Thoracic aorta (tissue), 2 donors: Measurements from ENCODE around the gene CACNA1H. TPM values are rescaled to one million over a fixed set of nuclear protein-coding genes. Genes with fewer than 3 reads are reported as not detected.
"Not testable (repeated sequence)": the region's sequence is repeated elsewhere in the genome, so short reads cannot be mapped to it uniquely, and the experiment has no call there.

Experiments
- ATAC-seq: fragments of 150-250 bp; one replicate; pipeline ENCODE4 v1.8.0; 2017; ENCODE audit warnings: low read depth; ENCODE audit not compliant: insufficient number of reproducible peaks, low FRiP score
- DNase-seq: peaks from one replicate; pipeline ENCODE4 v3.0.0-alpha.2; 2020; ENCODE audit warnings: low spot score
- H3K27ac ChIP-seq, 2 donors: fragments of 200-600 bp; sonication (generic); 1 replicate in 1 of 2; 2 replicates in 1 of 2; pipeline ENCODE4 v1.5.1; 2016; ENCODE audit warnings: mild to moderate bottlenecking in 2 of 2, moderate library complexity in 2 of 2
- H3K27me3 ChIP-seq: fragments of 200-600 bp; sonication (generic); replicated peaks from 2 replicates; pipeline ENCODE4 v1.6.0; 2016; ENCODE audit warnings: mild to moderate bottlenecking; ENCODE audit not compliant: insufficient read depth
- H3K36me3 ChIP-seq: fragments of 200-600 bp; sonication (generic); one replicate; pipeline ENCODE4 v1.5.1; 2016
- H3K4me1 ChIP-seq, 2 donors: fragments of 200-600 bp; sonication (generic); 1 replicate in 1 of 2; 2 replicates in 1 of 2; pipeline versions ENCODE4 v1.5.1 to v1.6.0; 2016; ENCODE audit warnings: low read depth in 2 of 2, mild to moderate bottlenecking in 1 of 2; ENCODE audit not compliant: control insufficient read depth in 1 of 2
- H3K4me3 ChIP-seq: fragments of 200-600 bp; sonication (generic); 2 replicates; pipeline ENCODE4 v1.5.1; 2016; ENCODE audit warnings: mild to moderate bottlenecking
- H3K9me3 ChIP-seq: fragments of 200-600 bp; sonication (generic); 2 replicates; pipeline ENCODE4 v1.5.1; 2016
- total RNA-seq, 2 donors: library from RNA; depleted of rRNA; stranded (reverse); fragments of >200 nt; gene quantifications; one replicate each; pipeline versions ENCODE4 v1.1.0 to v1.2.3, GENCODE V29; 2016
- TF ChIP-seq, protein P1 (sequence below): fragments of 200-600 bp; sonication (generic); IDR thresholded peaks from one replicate; pipeline ENCODE4 v1.5.1; 2019; ENCODE audit warnings: antibody characterized with exemption

The CACNA1H gene
- total RNA-seq, 2 donors from 2014 or later: 14.7 to 33.0 TPM

GRCh38 chr16:1231301-1231700 lies 78.4 kb downstream of the CACNA1H start:
- H3K36me3 ChIP-seq, H3K27ac ChIP-seq, H3K4me3 ChIP-seq, H3K27me3 ChIP-seq, ATAC-seq, DNase-seq, H3K4me1 ChIP-seq, H3K9me3 ChIP-seq: not testable (repeated sequence)

- H3K27me3 ChIP-seq, H3K27ac ChIP-seq, H3K4me1 ChIP-seq, H3K9me3 ChIP-seq, ATAC-seq, H3K36me3 ChIP-seq, H3K4me3 ChIP-seq, DNase-seq: not testable (repeated sequence)
Measured at GRCh38 chr16:1232049-1232748, 79.3 kb downstream of the CACNA1H start.

DNA sequence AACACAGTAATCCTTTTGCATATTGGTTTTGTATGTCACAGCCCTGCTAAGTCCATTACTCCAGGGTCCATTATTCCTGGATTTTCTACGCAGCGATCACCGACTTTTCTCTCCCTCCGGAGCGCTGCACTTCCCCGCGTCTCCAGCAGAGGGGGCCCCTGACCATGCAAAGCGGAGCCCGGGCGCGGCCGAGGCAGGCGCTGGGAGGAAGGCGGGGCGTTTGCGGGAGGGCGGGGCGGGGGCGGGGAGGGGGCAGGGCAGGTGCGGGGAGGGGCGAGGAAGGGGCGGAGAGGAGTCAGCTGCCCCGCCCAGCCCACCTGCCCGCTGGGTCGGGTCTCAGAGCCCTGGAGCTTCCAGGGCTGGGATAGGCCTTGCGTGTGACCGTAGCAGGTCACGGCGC lies 83.8 kb downstream of the CACNA1H start:
- not testable (repeated sequence) for DNase-seq, H3K27me3 ChIP-seq, H3K4me1 ChIP-seq, H3K27ac ChIP-seq, ATAC-seq, H3K9me3 ChIP-seq, H3K4me3 ChIP-seq, H3K36me3 ChIP-seq

- H3K27me3 ChIP-seq: no peaks in the 10 kb centered on the region
- no peak for DNase-seq
- TF ChIP-seq, protein P1, sequence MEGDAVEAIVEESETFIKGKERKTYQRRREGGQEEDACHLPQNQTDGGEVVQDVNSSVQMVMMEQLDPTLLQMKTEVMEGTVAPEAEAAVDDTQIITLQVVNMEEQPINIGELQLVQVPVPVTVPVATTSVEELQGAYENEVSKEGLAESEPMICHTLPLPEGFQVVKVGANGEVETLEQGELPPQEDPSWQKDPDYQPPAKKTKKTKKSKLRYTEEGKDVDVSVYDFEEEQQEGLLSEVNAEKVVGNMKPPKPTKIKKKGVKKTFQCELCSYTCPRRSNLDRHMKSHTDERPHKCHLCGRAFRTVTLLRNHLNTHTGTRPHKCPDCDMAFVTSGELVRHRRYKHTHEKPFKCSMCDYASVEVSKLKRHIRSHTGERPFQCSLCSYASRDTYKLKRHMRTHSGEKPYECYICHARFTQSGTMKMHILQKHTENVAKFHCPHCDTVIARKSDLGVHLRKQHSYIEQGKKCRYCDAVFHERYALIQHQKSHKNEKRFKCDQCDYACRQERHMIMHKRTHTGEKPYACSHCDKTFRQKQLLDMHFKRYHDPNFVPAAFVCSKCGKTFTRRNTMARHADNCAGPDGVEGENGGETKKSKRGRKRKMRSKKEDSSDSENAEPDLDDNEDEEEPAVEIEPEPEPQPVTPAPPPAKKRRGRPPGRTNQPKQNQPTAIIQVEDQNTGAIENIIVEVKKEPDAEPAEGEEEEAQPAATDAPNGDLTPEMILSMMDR: no peak
- H3K4me3 ChIP-seq: no peak overlapping the region
- no peaks in the 10 kb centered on the region for H3K4me1 ChIP-seq
- H3K27ac ChIP-seq: no peak overlapping the region
- H3K36me3 ChIP-seq: no peaks in the 10 kb centered on the region
- ATAC-seq: no peak
- no peaks in the 10 kb centered on the region for H3K9me3 ChIP-seq
Measured at GRCh38 chr16:1237990-1238389, 85.1 kb downstream of the CACNA1H start.

GRCh38 chr16:1238909-1239308 lies 86.0 kb downstream of the CACNA1H start:
- not testable (repeated sequence) for H3K36me3 ChIP-seq, H3K4me3 ChIP-seq, H3K9me3 ChIP-seq, H3K27me3 ChIP-seq, H3K4me1 ChIP-seq, H3K27ac ChIP-seq, ATAC-seq, DNase-seq

GRCh38 chr16:1239575-1239974 lies 86.7 kb downstream of the CACNA1H start:
- H3K4me1 ChIP-seq, H3K4me3 ChIP-seq, H3K27ac ChIP-seq, H3K27me3 ChIP-seq, H3K36me3 ChIP-seq, ATAC-seq, DNase-seq, H3K9me3 ChIP-seq: not testable (repeated sequence)

DNA sequence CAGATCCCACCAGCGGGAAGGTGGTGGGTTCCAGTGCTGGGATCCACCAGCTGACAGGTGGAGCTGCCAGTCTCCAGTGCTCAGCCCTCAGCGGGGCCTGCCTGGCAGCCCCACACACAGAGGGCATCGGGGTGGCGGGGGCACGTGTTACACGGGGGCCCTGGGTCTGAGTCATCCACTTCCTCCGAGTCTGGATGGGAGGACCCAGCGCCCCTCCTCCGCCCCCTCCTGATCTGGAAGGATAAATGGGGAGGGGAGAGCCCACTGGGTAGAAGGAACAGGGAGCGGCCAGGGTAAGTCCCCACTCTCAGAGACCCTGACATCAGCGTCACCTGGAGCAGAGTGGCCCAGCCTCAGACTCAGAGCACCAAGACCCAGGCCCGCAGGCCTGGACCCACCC lies 87.5 kb downstream of the CACNA1H start, which contains the start of gene TPSAB1:
TSS of gene TPSAB1 (plus strand) at position 270 of the 400 bp plus-strand sequence. CDS start 234 bp downstream, outside the sequence.
- not testable (repeated sequence) for H3K27me3 ChIP-seq, ATAC-seq, H3K9me3 ChIP-seq, H3K36me3 ChIP-seq, H3K27ac ChIP-seq, DNase-seq, H3K4me1 ChIP-seq, H3K4me3 ChIP-seq

- H3K27me3 ChIP-seq, H3K4me3 ChIP-seq, ATAC-seq, H3K27ac ChIP-seq, H3K4me1 ChIP-seq, H3K9me3 ChIP-seq, H3K36me3 ChIP-seq, DNase-seq: not testable (repeated sequence)
Measured at GRCh38 chr16:1241081-1241480, 88.2 kb downstream of the CACNA1H start.

DNA sequence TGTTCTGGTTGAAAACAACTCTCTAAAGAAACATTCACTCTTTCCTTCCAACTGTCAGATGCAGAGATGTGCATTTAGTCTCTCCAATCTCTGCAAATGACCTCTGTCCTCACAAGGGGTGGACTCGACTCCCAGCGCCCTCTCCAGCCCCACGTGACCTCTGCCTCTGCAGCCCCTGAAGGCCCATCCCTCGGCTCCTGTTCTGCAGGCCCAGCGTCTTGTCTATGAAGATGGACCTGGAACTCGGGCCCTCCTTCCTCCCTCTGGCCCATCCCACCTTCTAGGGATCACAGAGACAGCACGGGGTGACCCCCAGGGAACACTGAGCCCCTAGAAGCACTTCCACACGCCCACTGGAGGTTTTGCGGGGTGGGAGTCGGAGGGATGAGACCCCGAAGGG lies 90.5 kb downstream of the CACNA1H start:
- not testable (repeated sequence) for H3K4me3 ChIP-seq, H3K27me3 ChIP-seq, H3K36me3 ChIP-seq, DNase-seq, H3K9me3 ChIP-seq, H3K27ac ChIP-seq, ATAC-seq, H3K4me1 ChIP-seq

GRCh38 chr16:1243907-1244850 lies 91.3 kb downstream of the CACNA1H start:
- not testable (repeated sequence) for DNase-seq, H3K9me3 ChIP-seq, ATAC-seq, H3K27ac ChIP-seq, H3K4me1 ChIP-seq, H3K4me3 ChIP-seq, H3K27me3 ChIP-seq, H3K36me3 ChIP-seq
